Right lung (tissue), 10 donors: ENCODE measurements around the gene SYDE2. TPM values are rescaled to one million over a fixed set of nuclear protein-coding genes. Genes with fewer than 3 reads are reported as not detected.
"Not testable (repeated sequence)": the region's sequence is repeated elsewhere in the genome, so short reads cannot be mapped to it uniquely, and the experiment has no call there.

Source experiments
- DNase-seq, 2 donors: peaks; one replicate each; pipeline ENCODE4 v3.0.0-alpha.2; 2013
- long read RNA-seq, 8 donors: transcript quantifications; one replicate each; lab custom pipeline, GENCODE V29; 2026
- polyA plus RNA-seq, 5 donors: library from polyadenylated mRNA; unstranded; fragments of 120-200 nt; gene quantifications; one replicate each; pipeline versions ENCODE4 v1.2.1 to v1.2.3, GENCODE V29; 2013; ENCODE audit warnings: inconsistent platforms in 1 of 5, low replicate concordance in 1 of 5; ENCODE audit not compliant: insufficient read length in 5 of 5, insufficient read depth in 1 of 5

Gene SYDE2
- 10 to 100 TPM in 3 of 5 donors, 1 to 10 TPM in 2; 6.2 to 15.4 (median 13.6) TPM for polyA plus RNA-seq
- long read RNA-seq, donor 1, partial matches to known transcripts: 0 of 2 reads
- long read RNA-seq, donor 1, other reads (novel, unspliced or antisense): 0 of 2 reads
- long read RNA-seq, donor 2, partial matches to known transcripts: 0 of 3 reads
- long read RNA-seq, donor 2, other reads (novel, unspliced or antisense): 0 of 3 reads
- long read RNA-seq, donor 3, partial matches to known transcripts: 0 of 4 reads
- long read RNA-seq, donor 3, other reads (novel, unspliced or antisense): 0 of 4 reads
- long read RNA-seq, donor 4, partial matches to known transcripts: 0 of 3 reads
- long read RNA-seq, donor 4, other reads (novel, unspliced or antisense): 0 of 3 reads
- long read RNA-seq, donor 5, full-length matches to known transcripts: 4 of 4 reads
- long read RNA-seq, donor 5, partial matches to known transcripts: 0 of 4 reads
- long read RNA-seq, donor 5, other reads (novel, unspliced or antisense): 0 of 4 reads
- long read RNA-seq, donor 6, full-length matches to known transcripts: 7 of 7 reads
- long read RNA-seq, donor 6, partial matches to known transcripts: 0 of 7 reads
- long read RNA-seq, donor 6, other reads (novel, unspliced or antisense): 0 of 7 reads
- long read RNA-seq, donor 7, full-length matches to known transcripts: 3 of 3 reads
- long read RNA-seq, donor 7, partial matches to known transcripts: 0 of 3 reads
- long read RNA-seq, donor 7, other reads (novel, unspliced or antisense): 0 of 3 reads
- long read RNA-seq, donor 8, partial matches to known transcripts: 0 of 1 reads
- long read RNA-seq, donor 8, other reads (novel, unspliced or antisense): 0 of 1 reads

GRCh38 chr1:85200463-85201339 is at the start of gene SYDE2:
Gene SYDE2 (minus strand): TSS chr1:85201016. CDS start chr1:85200996, 20 bp downstream.
- peak; percentile 75 to 81 for DNase-seq

- not testable (repeated sequence) for DNase-seq
These were observed 48.2 kb upstream of the SYDE2 start for GRCh38 chr1:85249042-85249441.

GRCh38 chr1:85245891-85246290 is 45.1 kb upstream of the SYDE2 start:
- DNase-seq: no peak

- no peak for DNase-seq
These were observed 44.6 kb upstream of the SYDE2 start for GRCh38 chr1:85245456-85245855.

GRCh38 chr1:85244271-85245061 is 43.6 kb upstream of the SYDE2 start:
- no peak for DNase-seq

GRCh38 chr1:85243372-85243771 is 42.6 kb upstream of the SYDE2 start:
- DNase-seq: no peak

GRCh38 chr1:85240643-85241042 is 39.8 kb upstream of the SYDE2 start:
- no peak for DNase-seq

GRCh38 chr1:85240174-85240601 is 39.4 kb upstream of the SYDE2 start:
- no peak for DNase-seq

- no peak for DNase-seq
These were observed 36.8 kb upstream of the SYDE2 start for GRCh38 chr1:85237613-85238012.

GRCh38 chr1:85230305-85230977 is 29.6 kb upstream of the SYDE2 start:
- no peak for DNase-seq

GRCh38 chr1:85229574-85230097 is 28.8 kb upstream of the SYDE2 start:
- DNase-seq: no peak

- no peak for DNase-seq
These were observed 28.2 kb upstream of the SYDE2 start for GRCh38 chr1:85228972-85229371.

- DNase-seq: no peak
These were observed 25.0 kb upstream of the SYDE2 start for GRCh38 chr1:85225624-85226380.

GRCh38 chr1:85224734-85225623 is 24.2 kb upstream of the SYDE2 start:
- peak; percentile 66 to 67 for DNase-seq

GRCh38 chr1:85224295-85224694 is 23.5 kb upstream of the SYDE2 start:
- DNase-seq: peak in 1 of 2 donors; percentile 73

GRCh38 chr1:85223334-85223733 is 22.5 kb upstream of the SYDE2 start:
- DNase-seq: no peak

- DNase-seq: no peak
These were observed 20.0 kb upstream of the SYDE2 start for GRCh38 chr1:85220756-85221201.
